OCI-LY3 (cell line): ENCODE data around the gene NUDT2.

ENCODE experiments used
- EZH2phosphoT487 ChIP-seq: fragments of 200-600 bp; shearing (Covaris generic); IDR thresholded peaks from 2 replicates; pipeline ENCODE4 v1.6.1; 2018; ENCODE audit warnings: antibody characterized with exemption, mixed run types, low read depth
- TF ChIP-seq, protein P1 (sequence below): fragments of 200-600, 300-600 bp; sonication (generic); IDR thresholded peaks from 2 replicates; pipeline ENCODE4 v1.5.1; 2014; ENCODE audit warnings: antibody characterized with exemption, low read length, low read depth

DNA sequence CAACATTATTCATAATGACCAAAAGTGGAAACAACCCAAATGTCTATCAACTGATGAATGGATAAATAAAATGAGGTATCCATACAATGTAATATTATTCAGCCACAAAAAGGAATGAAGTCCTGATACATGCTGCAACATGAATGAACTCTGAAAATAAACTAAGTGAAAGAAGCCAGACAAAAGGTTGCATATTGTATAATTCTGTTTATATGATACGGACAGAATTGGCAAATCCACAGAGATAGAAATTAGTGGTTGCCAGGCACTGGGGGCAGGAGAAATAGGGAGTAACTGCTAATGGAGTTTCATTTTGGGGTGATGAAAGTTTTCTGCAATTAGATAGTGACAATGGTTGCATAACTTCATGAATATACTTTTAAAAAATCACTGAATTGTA lies 47.3 kb upstream of the NUDT2 start:
- TF ChIP-seq EZH2phosphoT487 = no peak
- TF ChIP-seq, protein P1, sequence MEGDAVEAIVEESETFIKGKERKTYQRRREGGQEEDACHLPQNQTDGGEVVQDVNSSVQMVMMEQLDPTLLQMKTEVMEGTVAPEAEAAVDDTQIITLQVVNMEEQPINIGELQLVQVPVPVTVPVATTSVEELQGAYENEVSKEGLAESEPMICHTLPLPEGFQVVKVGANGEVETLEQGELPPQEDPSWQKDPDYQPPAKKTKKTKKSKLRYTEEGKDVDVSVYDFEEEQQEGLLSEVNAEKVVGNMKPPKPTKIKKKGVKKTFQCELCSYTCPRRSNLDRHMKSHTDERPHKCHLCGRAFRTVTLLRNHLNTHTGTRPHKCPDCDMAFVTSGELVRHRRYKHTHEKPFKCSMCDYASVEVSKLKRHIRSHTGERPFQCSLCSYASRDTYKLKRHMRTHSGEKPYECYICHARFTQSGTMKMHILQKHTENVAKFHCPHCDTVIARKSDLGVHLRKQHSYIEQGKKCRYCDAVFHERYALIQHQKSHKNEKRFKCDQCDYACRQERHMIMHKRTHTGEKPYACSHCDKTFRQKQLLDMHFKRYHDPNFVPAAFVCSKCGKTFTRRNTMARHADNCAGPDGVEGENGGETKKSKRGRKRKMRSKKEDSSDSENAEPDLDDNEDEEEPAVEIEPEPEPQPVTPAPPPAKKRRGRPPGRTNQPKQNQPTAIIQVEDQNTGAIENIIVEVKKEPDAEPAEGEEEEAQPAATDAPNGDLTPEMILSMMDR = no peak
